Measurements from ENCODE around the gene TIMM50.

The TIMM50 gene

GRCh38 chr19:39494661-39495060 lies 14.0 kb downstream of the TIMM50 start:
- DNase-seq (ENCODE audit: low read depth) = no peak
- TF ChIP-seq CTCF (IDR thresholded peaks at IDR 0.05; ENCODE audit: control insufficient read depth, insufficient read depth, low read depth, low read length, missing control alignments) = no peak
- no peak overlapping the region for H3K4me3 ChIP-seq (ENCODE audit: control insufficient read depth, low read depth, low read length)

- DNase-seq (ENCODE audit: low read depth) = no peak
- H3K4me3 ChIP-seq (ENCODE audit: control insufficient read depth, low read depth, low read length) = no peak overlapping the region
- no peak for TF ChIP-seq CTCF (IDR thresholded peaks at IDR 0.05; ENCODE audit: control insufficient read depth, insufficient read depth, low read depth, low read length, missing control alignments)
Measured at GRCh38 chr19:39496063-39496462, 15.4 kb downstream of the TIMM50 start.

- peak overlapping the region; percentile 5 for H3K4me3 ChIP-seq (ENCODE audit: control insufficient read depth, low read depth, low read length)
Measured at GRCh38 chr19:39497701-39497995, 17.0 kb downstream of the TIMM50 start.

GRCh38 chr19:39497996-39498797 lies 17.6 kb downstream of the TIMM50 start:
- peak overlapping the region; percentile 5 for H3K4me3 ChIP-seq (ENCODE audit: control insufficient read depth, low read depth, low read length)
- peak; percentile 44 for TF ChIP-seq CTCF (IDR thresholded peaks at IDR 0.05; ENCODE audit: control insufficient read depth, insufficient read depth, low read depth, low read length, missing control alignments)
- no peak for DNase-seq (ENCODE audit: low read depth)

More at GRCh38 chr19:39497701-39497995, 17.0 kb downstream of the TIMM50 start:
- TF ChIP-seq CTCF (IDR thresholded peaks at IDR 0.05; ENCODE audit: control insufficient read depth, insufficient read depth, low read depth, low read length, missing control alignments) = no peak
- DNase-seq (ENCODE audit: low read depth) = no peak

GRCh38 chr19:39498798-39499642 lies 18.4 kb downstream of the TIMM50 start, which contains the start of gene DLL3:
DLL3 (plus strand) TSS chr19:39498947; CDS start chr19:39498975, 28 bp downstream.
- peak within 1 kb of the TSS; percentile 5 for H3K4me3 ChIP-seq (ENCODE audit: control insufficient read depth, low read depth, low read length)
- no peak for DNase-seq (ENCODE audit: low read depth)
- TF ChIP-seq CTCF (IDR thresholded peaks at IDR 0.05; ENCODE audit: control insufficient read depth, insufficient read depth, low read depth, low read length, missing control alignments) = no peak

DNA sequence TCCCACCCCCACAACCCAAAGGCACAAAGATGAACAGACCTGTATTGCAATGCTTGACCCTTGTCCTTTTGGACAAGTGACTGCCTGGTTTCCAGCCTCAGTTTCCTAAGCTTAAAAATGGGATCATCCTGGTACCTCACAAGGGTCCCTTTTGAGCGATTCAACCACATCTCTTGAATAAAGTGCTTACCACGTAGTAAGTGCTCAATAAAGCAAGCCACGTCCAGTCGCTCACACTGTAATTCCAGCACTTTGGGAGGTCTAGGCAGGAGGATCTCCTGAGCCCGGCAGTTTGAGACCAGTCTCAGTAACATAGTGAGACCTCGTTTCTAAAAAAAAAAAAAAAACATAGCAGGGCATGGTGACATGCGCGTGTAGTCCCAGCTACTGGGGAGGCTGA lies 19.3 kb downstream of the TIMM50 start:
- TF ChIP-seq CTCF (IDR thresholded peaks at IDR 0.05; ENCODE audit: control insufficient read depth, insufficient read depth, low read depth, low read length, missing control alignments) = no peak
- no peak overlapping the region for H3K4me3 ChIP-seq (ENCODE audit: control insufficient read depth, low read depth, low read length)

More for the DNA sequence above, 19.3 kb downstream of the TIMM50 start:
- DNase-seq (ENCODE audit: low read depth) = no peak

All from AG09309 (cell line).